Inflammatory macrophage treated with lipopolysaccharide for 4 hours (primary cell): ENCODE data around the gene NFIX.
A peak's percentile ranks its signal among the peaks of the same experiment; 100 is the strongest.

Experiments
- DNase-seq: peaks from one replicate; pipeline ENCODE4 v3.0.0-alpha.2; 2020

Gene NFIX

DNA sequence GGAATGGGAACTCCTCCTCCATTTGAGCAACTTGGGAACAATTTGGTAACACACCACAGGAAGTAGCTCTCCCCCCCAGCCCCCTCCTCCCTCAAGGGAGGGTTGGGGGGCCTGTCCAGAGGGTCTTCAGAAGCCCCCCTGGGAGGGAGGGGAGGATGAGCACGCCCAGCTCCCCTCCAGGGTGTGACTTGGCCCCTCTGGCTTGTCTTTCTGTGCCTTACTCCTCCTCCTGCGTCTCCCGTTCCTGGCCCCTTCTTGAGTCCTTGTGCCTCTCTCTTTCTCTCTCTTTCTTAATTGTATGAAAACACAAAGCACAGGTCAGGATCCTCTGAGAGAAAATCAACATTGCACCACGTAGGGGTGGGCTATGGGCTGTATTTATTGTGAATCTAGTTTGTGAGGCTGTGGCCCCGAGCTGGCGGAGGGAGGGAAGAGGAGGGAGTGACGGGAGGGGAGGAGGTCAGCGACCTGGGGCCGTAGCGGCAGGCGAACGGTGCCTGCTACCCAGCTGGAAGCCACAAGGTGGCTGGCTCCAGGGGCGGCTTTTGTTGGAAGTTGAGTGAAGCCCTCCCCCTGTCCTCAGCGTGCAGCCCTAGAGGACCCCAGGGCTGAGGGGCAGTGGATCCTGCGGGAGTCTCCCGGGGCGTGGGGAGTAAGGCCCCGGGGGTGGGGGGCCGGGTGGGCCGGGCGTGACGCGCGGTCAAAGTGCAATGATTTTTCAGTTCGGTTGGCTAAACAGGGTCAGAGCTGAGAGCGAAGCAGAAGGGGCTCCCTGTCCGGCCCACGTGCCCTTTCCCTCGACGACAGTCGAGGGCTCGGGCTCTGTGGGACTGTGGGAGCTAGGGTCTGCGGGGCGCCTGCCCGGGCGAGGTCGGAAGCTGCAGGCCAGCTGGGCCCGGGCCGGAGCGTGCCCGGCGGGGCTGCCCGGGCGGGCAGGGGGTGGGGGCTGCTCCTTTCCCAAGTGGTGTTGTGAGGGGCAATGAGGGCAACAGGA lies 101.0 kb downstream of the NFIX start:
- DNase-seq, result no peak

DNA sequence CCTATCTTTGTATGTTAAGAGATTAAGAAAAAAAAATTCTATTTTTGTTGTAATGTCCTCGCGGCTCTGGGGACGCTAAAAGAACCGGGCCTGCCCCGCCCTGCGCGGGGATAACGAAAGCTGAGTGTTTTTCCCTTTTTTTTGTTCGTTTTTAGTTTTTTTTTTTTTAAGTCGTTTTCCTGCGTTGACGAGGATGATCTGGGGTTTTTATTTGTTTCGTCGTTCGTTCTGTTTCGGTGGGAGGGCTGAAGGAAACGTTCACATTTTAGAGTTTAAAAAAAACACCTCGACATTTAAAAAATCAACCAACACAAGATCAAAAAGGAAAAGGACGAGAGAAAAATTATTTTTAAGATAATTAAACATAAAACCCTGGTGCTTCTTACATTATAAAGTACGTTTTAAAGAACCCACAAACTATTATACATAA lies 101.8 kb downstream of the NFIX start:
- peak; percentile 73 for DNase-seq

DNA sequence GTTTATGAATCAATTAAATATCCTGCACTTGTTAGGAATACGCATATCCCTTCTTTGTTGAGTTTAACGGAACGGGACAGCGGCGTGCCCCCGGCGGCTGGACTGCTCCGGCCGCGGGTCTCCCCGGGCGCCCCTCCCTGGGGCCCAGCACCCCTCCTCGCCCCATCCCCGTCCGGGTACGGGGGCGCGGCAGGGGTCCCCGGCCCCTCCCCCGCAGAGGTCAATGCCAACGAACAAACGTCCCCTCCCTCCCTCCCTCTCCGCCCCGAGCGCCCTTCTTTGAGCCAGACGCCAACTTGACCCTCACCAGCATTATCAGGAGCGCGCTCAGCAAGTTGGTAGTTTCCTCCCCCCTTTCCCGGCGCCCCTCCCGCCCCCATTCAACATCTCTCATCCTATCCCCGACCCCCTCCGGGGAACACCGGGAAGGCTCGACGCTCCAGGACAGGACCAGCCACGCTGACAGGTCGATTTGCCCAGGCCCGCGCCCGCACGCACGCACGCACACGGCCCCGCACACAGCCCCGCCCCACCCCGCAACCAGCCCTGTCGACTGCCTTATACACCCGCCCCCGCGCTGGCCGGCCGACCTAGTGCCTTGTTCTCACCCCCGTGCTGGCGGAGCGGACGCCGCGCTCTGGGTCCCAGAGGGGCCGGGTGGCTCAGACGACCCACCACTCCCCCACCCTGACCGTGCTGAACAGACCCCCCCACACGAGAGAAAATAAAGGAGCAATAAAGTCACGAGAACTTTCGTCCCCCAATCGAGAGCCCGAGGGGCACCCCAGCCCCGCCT lies 102.4 kb downstream of the NFIX start:
- peak; percentile 29 for DNase-seq

DNA sequence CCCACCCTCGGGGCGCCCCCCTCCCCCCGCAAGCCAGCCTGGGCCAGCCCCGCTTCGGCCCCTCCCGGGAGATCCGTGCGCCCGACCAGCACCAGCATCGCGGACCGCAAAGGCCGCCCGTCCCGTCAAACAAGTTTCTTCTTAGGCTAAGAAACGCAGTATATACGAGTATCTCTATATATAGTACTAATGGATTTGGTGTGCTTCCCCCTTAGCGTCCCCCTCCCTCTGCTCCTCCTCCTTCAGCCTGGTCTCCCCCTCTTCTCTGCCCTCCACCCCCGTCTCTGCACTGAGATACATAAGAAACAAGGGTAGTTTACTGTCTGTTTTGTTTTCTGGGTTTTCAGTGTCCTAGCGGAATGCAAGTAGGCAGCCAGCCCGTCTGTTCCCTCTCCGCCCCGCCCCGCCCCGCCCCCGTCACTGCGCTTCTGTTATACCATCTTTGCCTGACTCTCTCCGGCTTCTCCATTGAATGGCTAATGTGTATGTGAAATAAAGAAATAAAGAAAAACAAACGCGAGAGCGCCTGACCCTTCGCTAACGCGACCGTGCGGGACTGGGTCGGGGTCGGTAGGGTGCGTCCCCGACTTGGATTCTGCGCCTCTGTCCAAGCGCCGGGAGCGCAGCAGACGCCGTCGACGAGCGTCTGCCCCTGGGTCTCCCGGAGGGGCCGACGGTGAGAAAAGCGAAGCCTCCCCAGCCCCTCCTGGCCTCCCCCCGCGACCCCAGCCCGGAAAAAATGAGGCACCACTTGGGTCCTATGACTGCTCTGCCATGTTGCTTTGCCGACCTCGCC lies 103.2 kb downstream of the NFIX start:
- peak; percentile 74 for DNase-seq

DNA sequence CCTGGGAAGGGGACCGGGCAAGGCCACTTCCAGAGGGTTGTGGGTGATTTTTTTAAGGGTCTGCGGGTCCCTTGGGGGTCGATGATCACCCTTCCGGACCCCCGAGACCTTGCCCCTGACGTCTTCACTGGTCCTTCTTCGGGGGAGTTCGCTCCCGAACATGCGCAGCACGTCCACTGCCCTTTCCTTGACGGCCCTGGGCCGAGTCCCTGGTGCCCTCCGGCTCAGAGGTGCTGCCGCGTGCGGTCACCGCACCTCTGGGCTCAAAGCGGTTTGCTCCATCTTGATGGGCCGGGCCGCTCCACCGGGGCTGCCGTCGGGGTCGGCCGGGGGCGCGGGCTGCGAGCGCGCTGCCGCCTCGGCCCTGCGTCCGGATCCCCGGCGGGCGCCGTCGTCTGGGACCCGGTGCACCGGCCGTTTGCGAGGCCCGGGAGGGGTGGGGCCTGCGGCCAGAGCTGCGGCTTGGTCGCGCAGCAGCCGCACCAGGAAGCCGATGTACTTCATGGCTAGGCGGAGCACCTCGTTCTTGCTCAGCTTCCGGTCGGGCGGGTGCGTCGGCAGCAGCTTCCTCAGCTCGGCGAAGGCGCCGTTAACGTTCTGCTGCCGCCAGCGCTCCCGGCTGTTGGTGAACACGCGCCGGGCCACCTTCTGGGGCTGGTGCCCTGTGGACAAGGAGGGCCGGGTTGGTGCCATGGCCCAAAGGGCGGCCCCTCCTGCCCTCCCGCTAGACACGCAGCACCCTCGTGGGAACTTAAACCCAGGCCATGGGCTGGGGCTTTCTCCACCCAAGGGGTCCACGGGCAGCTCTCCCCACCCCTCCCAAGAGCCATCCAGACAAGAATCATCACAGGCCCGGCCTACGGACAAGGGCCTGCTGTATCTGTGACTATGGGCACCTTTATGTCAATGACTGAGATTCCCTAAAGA lies 104.1 kb downstream of the NFIX start:
- peak; percentile 87 for DNase-seq

DNA sequence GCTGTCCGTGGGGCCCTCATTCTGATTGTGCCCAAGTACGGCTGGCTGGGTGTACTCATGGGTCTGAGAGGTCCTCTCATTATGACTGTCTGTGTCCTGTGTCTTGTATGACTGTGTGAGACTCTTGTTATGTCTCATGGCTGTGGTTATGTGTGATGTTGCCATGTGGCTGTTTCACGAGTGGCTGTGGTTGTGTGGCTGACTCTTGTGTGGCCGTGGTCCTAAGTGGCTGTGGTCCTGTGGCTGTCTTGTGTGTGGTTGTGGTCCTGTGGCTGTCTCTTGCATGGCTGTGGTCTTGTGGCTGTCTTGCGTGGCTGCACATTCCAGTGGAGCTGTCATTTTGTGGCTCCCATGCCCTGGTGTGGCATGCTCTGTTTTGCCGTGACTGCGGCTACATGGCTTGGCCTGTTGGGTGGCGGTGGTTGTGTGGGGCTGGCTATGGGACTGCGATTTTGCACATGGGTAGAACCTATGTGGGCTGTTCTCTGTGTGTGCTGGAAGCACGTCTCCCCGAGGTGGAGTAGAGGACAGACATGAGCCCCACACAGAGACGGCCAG lies 104.8 kb downstream of the NFIX start:
- peak; percentile 56 for DNase-seq

DNA sequence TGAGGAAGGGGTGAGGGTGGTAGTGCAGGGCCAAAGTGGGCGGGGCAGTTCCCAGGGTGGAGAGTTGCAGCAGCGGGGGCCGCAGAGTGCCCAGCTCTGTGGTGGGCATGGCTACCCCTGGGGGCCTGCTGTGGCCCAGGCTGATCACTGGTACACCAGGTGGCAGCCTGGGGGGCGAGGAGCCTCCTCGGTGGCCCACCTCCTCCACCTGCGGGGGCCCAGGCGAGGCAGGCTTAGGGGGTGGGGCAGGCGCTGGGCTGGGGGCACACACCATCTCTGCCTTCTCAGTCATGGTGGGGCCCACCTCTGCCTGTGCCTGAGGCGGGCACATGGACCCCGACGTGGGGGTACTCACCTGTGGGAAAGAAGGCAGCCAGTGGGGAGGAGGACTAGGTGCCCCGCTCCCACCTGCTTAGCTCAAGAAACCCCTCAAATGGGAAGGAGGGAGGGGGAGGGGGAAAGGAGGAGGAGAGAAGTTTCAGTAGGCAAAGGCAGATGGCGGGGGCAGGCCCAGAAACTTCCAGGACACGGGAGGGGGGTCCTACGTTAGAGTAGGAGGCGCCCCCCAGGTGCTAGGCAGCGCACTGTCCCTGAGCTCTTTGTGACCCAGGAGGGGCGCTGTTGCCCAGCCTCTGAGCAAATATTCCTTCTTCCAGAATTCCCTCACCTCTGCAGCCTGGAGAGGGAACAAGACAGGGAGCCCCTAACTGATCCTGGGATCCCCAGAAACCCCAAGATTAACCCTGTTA lies 105.7 kb downstream of the NFIX start:
- DNase-seq, result no peak

DNA sequence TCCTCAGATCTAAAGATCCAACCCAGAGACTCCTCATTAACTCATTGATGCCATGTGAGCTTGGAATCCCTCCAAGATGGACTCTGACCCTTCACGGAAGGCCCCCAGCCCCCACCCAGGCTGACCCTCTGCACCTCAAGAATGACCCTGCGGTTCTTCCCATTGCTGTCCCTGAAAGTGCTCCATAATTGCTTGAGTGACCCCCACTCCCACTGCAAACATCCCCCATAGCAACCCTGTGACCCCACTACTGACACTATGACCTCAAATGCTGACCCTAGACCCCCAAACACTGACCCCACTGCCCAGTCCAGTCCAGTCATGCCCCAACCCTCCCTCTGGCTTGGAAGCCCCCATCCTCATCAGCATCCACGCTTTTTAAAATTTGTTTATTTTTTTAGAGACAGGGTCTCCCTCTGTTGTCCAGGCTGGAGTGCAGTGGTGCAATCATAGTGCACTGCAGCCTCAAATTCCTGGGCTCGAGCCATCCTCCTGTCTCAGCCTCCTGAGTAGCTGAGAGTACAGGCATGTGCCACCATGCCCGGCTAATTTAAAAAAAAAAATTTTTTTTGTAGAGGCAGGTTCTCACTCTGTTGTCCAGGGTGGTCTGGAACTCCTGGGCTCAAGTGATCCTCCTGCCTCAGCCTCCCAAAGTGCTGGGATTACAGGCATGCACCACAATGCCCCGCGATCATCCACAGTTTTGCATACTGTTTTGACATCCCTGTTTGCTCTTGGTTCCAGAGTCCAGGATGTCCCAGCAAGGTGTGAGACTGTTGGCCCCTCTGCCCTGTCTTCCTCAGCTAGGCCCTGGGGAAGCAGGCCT lies 106.5 kb downstream of the NFIX start:
- DNase-seq, result no peak

DNA sequence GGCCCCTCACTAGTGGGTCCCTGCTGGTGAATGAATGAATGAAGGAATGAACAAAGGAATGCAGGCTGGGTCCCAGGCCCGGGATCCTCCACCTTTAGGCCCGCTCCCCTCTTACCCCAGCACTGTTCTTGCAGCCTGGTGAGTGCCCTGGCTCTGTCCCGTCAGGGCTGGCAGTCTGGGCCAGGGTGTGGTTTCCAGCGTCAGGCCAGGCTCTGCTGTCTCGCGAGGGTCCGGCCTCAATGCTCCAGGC lies 107.1 kb downstream of the NFIX start:
- DNase-seq, result peak; percentile 37

DNA sequence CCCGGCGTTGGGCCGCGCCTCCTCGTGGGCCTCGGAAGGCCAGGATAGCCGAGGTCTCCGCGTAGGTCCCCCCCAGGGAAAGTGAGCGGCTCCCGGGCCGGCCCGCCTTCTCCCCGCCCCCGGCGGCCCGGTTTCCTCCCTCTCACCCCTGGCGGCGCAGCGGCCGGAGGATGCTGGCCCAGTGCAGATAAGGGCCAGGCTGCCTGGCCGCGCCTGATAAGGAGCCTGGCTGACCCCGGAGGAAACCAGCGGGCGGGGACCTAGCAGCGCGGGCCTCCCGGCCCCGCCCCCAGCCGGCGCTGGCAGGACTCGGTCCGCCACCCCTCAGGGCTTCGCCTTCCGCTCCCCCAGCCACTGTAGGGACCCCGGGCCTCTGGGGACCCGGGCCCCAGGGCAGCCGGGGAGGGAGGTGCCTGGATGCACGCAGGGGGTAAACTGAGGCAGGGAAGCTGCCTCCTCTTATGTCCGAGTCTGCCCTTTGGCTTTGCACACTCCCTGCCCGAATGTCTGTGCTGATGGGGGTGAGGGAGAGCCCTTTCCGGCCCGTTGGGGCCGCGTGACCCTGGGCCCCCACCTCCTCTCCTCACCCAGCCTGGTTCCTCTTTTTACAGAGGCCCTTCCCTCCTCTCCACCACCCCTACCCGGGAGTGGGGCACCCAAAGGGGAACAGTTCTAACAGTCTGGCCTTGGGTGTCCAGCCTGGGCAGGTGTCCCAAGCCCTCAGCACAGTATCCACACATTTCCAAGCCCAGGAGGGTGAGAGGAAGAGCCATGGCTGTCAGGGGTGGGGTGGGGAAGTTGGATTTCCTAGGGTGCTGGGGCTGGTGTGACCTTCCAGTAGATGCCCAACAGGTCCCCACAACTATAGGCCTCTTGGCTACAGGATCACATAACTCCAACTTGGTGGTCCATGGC lies 107.6 kb downstream of the NFIX start, which contains the start of gene LYL1:
LYL1 (minus strand) TSS at position 193 of the 915 bp plus-strand sequence. CDS start 1,687 bp downstream, outside the sequence.
- DNase-seq, result peak; percentile 74

DNA sequence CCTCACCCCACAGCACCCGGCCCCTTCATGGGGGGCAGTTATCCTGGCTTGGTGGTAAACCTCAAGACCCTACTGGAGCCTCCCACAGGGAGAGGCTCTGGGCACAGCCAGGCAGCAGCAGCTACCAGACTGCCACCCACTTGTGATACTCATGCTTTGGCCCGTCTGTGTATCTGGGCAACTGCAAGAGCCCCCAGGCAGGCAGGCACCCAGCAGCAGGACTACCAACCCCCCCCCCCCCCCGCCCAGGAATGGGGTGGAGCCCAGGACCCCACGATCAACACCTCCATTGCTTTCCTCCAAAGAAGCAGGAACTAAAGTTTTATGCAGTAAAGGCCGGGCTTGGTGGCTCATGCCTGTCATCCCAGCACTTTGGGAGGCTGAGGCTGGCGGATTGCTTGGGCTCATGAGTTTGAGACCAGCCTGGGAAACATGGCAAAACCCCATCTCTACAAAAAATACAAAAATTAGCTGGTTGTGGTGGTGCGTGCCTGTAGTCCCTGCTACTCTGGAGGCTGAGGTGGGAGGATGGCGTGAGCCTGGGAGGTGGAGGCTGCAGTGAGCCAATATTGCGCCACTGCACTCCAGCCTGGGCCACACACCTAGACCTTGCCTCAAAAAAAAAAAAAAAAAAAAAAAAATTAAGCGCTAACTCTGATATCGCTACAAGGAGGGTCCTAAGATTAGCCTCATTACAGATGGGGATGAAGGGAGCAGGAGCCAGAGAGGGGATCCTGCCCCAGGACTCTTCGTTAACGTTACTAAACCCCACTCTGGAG lies 108.5 kb downstream of the NFIX start:
- DNase-seq, result no peak

DNA sequence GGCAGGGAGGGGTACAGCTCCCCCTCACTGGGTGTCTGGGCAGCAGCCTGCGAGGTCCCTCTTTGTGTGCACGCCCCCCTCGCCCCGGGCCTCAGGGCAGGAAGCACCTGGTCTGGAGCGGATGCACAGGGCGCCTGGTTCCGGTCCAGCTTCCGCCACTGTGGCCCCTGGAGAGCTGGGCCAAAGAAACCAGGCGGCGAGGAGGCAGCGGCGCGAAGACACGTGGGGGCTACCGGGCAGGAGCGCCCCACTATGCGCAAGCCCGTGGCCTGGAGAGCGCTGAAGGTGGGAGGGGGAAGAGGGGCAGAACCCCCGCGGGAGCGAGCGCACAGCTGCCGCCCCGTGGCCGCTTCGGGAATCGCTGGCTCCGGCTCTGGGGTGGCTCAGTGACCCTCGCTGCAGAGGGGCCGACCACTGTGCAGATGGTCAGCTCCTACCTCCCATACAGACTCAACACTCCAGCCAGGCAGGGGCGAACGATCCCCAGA lies 109.1 kb downstream of the NFIX start:
- DNase-seq, result peak; percentile 49

DNA sequence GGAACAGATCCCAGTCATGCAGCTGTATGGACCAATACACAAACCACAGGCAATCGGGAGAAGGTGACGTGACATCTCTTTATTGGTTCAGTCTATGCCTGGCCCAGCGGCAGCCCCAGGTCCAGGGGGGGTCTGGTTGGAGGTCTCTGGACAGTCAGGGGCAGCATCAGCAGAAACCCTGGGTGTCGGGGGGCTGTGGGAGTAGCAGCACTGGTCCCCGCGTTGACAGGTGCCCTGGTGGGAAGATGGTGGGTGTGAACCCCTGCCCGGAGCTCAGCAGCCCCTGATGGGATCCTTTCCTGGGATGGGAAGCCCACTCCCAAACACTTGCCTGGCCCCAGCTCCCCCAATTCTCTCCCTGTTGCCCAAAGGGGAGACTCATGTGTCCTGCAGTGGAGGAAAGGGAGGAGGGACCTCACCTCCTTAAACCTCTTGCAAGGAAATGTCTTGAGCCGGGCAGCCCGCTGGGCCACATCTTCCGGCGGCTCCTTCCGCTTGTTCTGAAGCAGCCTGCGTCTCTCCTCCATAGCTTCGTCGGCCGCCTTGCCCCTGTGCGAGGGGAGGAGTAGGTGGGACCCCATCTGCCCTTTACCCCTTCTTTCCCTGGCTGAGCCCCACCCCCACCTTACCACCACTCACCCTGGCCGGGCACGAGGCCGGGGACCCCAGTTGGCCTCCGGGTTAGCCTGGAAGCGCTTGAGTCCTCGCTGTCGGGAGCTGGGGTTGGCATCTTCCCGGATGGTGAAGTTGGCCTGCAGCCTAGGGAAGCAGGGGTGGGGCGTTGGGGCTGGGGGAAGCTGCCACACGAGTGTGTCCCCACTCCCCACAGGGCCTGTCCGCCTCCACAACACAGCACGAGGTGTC lies 109.8 kb downstream of the NFIX start:
- no peak for DNase-seq

DNA sequence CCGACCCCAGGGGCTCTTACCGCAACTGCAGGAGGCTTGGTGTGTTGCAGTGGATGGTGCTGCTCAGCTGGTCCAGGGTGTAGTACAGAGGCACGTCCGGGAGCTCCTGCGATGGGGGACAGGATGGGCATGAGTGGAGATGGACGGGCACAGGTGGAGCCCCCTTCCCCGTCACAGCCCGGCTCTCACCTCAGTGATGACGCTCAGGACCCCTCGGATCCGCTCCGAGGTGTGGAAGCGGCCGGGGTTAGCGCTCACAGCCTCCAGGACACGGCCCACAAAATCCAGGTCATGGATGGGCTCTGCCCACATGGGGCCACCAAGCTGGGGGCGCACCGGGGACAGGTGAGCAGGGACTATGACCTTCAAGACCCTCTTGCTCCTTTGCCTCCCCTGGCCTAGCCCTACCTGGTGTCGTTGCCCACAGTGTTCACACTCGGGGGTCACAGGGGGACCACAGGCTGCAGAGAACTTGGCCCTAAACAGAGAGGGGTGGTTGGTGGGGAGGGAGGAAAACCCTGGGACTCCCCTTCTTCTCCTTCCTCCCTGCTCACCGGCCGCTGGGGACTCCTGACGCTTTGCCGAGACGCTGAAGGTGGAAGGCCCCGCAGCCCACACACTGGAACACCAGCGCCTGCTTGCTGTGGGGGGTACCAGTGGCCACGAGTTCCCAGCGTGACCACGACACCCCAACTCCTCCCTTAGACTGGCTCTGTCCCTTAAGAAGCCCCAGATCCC lies 114.3 kb downstream of the NFIX start:
- DNase-seq, result no peak

DNA sequence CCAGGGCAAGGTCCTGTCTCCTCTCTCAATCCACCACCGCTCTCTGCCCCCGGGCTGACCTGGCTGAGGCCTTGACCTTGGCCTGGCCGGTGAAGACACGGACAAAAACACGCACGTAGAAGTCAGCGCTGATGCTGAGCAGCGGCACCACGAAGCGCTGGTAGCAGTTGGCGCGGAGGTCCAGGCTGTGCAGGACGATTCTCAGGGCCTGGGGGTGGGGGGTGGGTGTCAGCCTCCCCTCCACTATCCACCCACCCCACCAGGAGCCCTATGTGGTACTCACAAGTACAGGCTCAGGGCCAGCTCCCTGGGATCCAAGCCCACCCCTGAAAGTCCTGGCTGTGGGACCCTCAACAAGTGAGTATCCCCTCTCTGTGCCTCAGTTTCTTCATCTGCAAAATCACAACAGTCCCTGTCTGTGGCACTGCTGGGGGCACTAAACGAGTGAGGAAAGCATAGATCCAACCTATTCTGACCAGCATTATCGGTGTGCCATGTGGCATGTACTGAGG lies 114.9 kb downstream of the NFIX start:
- DNase-seq, result no peak

DNA sequence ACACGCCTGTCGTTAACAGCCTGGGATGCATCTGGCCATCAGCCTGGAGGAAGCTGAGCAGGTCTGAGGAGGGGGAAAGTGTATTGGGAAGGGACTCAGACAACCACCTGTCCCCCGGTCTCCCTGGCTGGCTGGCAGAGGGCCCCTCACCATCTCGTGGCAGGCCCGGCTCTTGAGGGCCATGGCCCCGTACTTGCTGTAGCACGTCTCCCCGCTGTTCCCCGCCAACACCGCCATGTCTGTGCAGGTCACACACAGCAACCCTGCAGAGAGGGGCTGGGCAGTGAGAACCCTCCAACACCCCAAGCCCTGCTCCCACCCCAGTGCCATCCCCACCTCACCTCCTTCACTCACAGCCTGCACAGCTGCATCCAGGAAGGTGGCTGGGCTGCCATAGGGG lies 117.3 kb downstream of the NFIX start:
- DNase-seq, result no peak
